GF-D8 (cell line): Measurements from ENCODE around the gene SAMD5.

ENCODE experiments used
- DNase-seq: peaks from one replicate; lab custom pipeline; 2025; lab: John Stamatoyannopoulos, UW

SAMD5 gene

GRCh38 chr6:147567141-147567805 is 58.8 kb downstream of the SAMD5 start:
- no peak for DNase-seq

GRCh38 chr6:147569788-147570187 is 61.3 kb downstream of the SAMD5 start:
- DNase-seq, result no peak

DNA sequence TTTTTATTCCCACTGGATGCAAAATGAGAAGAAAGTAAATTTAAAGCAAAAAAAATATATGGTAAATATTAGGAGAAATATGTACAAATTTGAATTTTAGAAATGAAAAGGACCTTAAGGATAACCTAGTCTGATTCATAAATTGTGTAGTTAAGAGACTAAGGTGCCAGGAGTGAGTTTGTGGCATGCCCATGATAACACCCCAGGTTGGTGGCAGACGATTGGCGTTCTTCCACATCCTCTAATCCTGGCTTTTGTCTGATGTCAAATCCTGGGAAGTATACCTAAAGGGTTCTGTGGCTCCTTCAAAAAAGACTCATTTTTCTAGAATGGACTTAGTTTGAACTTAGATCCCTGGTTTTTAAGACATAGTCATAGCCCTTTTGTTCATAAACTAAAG is 62.2 kb downstream of the SAMD5 start:
- DNase-seq, result no peak

DNA sequence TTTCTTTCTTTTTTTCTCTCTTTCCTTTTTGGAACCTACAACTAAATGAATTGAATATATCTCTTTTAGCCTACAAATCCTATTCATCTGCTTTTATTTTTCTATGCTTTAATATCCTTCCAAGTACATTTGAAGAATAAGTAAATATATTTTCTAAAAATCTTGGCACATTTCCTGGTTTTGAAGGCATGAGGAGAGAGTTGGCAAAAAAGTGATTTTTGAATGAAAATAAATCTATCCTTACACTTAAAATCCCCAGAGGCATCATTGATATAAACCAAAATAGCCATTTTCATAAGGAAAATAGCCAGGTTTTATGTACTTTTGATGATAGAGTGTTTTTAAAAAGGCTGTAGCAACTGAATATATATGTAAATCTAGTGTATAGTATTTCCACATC is 69.0 kb downstream of the SAMD5 start:
- DNase-seq, result no peak

DNA sequence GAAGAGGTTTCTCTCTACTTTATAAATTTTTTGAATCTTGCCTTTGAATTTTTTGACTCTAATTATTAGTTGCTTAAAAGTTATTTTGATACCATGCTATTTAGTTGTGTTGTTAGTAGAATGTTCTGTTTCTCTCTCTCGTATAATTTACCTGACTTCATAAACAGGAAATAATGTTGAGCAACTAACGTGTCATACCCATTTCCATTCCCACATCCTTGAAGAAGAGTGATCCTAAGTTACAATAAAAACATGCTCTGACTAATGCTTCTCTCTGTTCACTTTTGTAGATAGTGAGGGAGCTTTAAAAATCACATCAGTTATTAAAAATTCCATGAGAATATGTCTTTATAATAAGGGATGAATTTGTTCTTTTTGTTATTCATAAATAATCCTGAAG is 69.7 kb downstream of the SAMD5 start:
- DNase-seq, result no peak

DNA sequence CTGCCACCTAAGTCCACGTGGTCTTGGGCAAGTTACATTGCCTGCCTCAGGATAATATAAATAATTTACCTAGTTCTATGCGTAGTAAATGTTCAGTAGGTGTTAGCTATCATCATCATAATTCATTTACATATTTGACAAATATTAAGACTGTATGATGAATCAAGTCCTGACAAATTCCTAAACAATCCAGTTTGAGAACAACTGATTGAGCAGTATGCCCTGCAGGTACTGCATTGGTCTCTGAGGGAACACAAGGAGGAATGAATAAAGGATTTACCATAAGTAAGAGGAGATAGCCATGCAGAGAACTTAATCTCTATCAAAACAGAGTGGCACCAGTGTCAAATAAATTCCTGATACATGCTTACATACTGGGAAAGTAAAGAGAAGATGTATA is 70.4 kb downstream of the SAMD5 start:
- no peak for DNase-seq

- no peak for DNase-seq
Observed at GRCh38 chr6:147579667-147580066, 71.2 kb downstream of the SAMD5 start.

DNA sequence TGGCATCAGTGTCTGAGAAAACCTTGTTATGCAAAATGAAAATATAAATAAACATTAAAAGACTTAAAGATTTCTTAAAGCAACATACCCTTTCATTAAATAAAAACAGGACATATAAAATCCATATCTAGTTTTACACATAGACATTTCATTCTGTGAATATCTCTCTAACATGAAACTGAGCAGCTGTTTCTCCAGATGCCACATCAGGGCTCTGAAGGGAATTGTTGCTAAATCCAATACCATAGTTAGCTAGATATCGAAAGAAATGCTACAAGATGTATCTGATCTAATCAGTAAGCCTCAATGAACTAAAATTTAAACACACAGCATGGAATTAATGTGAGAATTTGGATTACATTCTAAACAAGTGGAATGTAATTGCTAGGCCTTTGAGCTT is 74.5 kb downstream of the SAMD5 start:
- no peak for DNase-seq

- no peak for DNase-seq
Observed at GRCh38 chr6:147585256-147585655, 76.8 kb downstream of the SAMD5 start.

DNA sequence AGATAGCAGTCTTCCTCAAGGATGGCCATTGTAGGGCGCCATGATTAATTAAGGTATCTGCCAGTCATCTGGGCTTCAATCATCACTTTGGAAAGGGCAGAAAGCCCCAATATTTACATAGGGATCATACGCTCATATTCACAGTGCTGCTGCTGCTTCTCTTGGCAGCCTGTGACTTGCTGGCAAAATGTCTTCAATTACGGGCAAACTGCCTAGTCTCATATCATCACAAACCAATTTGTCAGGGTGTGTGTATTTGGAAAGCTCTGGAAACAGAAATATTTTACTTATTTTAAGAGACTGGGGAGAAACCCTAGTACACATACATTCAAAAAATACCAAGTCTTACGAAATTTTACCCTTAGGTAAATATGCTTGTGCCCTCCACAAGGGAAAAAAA is 77.6 kb downstream of the SAMD5 start:
- DNase-seq, result no peak

DNA sequence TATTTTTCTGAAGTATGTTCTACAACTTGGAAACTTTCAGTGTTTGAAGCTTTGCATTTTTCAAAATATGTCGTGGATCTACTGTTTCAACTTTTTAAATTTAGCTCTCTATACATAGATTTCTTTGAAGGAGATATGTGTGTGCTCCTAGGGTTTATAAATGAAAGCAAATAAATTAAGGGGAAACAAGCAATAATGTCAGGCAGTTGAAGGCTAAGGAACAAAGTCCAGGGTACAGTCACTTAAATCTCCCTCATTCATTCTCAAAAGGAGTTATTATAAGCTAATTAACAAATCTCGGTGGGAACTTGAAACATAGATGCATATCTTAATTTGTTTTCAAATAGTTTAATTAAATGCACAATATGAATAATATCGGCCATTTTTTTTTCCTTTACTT is 79.4 kb downstream of the SAMD5 start:
- DNase-seq, result no peak

- no peak for DNase-seq
Observed at GRCh38 chr6:147588469-147588868, 80.0 kb downstream of the SAMD5 start.

- no peak for DNase-seq
Observed at GRCh38 chr6:147589739-147590250, 81.3 kb downstream of the SAMD5 start.

- no peak for DNase-seq
Observed at GRCh38 chr6:147595961-147596360, 87.5 kb downstream of the SAMD5 start.

DNA sequence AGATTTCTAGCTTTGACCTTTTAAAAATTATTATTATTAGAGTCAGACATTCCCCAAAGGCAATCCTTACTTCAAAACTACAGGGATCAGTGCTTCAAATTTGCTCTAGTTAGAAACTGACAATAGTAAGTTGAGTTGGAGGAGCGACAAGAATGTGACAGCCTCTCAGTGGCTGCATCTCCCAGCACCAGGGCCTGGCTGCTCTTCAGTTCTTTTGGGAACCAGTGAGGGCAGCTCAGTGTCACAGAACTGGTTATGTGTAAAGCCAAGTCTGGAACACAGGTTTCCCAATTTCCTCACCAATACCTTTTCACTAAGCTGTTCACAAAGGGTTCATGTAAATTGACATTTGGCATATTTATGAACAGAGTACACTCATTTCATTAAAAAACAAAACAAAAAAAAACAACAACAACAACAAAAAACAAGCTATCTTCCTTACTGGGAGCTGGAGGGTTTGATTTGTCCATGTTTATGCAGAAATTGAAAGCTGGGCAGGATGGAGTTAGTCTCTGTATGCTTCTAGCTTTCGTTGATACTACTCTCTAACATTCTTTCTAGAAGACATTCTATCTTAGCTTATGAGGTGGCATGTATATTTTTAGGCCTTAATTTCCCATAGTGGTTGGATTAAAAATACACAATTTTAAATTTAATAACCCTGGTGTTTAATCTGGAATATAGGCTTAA is 95.0 kb downstream of the SAMD5 start:
- no peak for DNase-seq

- DNase-seq, result no peak
Observed at GRCh38 chr6:147604373-147604772, 95.9 kb downstream of the SAMD5 start.

- no peak for DNase-seq
Observed at GRCh38 chr6:147611992-147612391, 103.5 kb downstream of the SAMD5 start.

- DNase-seq, result no peak
Observed at GRCh38 chr6:147614501-147614900, 106.0 kb downstream of the SAMD5 start.

- no peak for DNase-seq
Observed at GRCh38 chr6:147615659-147616456, 107.4 kb downstream of the SAMD5 start.

- DNase-seq, result no peak
Observed at GRCh38 chr6:147617366-147617765, 108.9 kb downstream of the SAMD5 start.

GRCh38 chr6:147618457-147618856 is 110.0 kb downstream of the SAMD5 start:
- DNase-seq, result no peak

GRCh38 chr6:147618927-147619326 is 110.4 kb downstream of the SAMD5 start:
- no peak for DNase-seq
